Measurements from ENCODE around the gene PHLDB2.
A peak's percentile ranks its signal among the peaks of the same experiment; 100 is the strongest.

The PHLDB2 gene

GRCh38 chr3:112002096-112002971 lies 143.3 kb downstream of the PHLDB2 start:
- Histone ChIP-seq H3K9me3 (replicated peaks in 1 of 2; ENCODE audit: control insufficient read depth in 2 of 2, insufficient read depth in 1 of 2, low read depth in 1 of 2, low read length in 2 of 2) (no peaks in the 10 kb centered on the region), H3K27me3 (ENCODE audit: control insufficient read depth in 3 of 3, insufficient read depth in 3 of 3, low read depth in 1 of 3, low read length in 3 of 3) (no peaks in the 10 kb centered on the region), H2AK5ac (ENCODE audit: low read depth, low read length) (no peak overlapping the region), H3K4me2 (ENCODE audit: insufficient read depth, low read length, poor library complexity, severe bottlenecking) (peak overlapping the region; percentile 13), H2BK15ac (ENCODE audit: low read length) (no peak overlapping the region), H3K27ac (replicated peaks; ENCODE audit: low read length) (no peak overlapping the region), H3K4ac (ENCODE audit: low read length) (no peak overlapping the region), H3K79me1 (ENCODE audit: low read depth, low read length) (peaks cover 8% of the 10 kb centered on the region), H3K18ac (ENCODE audit: low read length) (no peak overlapping the region), H3K4me1 (ENCODE audit: control insufficient read depth in 2 of 2, insufficient read depth in 1 of 2, low read depth in 1 of 2, low read length in 2 of 2) (peaks cover 32 to 49% of the 10 kb centered on the region in 2 donors), H3K4me3 (ENCODE audit: low read length in 2 of 2) (peak overlapping the region in 1 of 2 donors; percentile 97), H2BK12ac (ENCODE audit: low read length) (no peak overlapping the region), H3K23ac (ENCODE audit: low read depth, low read length, poor library complexity) (no peak overlapping the region), H4K8ac (ENCODE audit: low read depth, low read length) (no peak overlapping the region), H3K36me3 (replicated peaks in 1 of 2; ENCODE audit: control insufficient read depth in 2 of 2, insufficient read depth in 2 of 2, low read length in 2 of 2) (peaks cover 18 to 74% of the 10 kb centered on the region in 2 donors), H2BK120ac (ENCODE audit: low read depth, low read length) (no peak overlapping the region), H2AFZ (ENCODE audit: low read length) (no peak overlapping the region), H4K91ac (ENCODE audit: low read depth, low read length, poor library complexity) (no peak overlapping the region), H2BK5ac (ENCODE audit: low read length) (no peak overlapping the region), H3K9ac (ENCODE audit: low read depth, low read length, poor library complexity) (peak overlapping the region; percentile 31), H3K14ac (ENCODE audit: low read length) (no peak overlapping the region)
- DNase-seq (ENCODE audit: low spot score), result no peak
- WGBS, 2 donors (ENCODE audit: extremely low coverage in 2 of 2, insufficient read length in 2 of 2, insufficient replicate concordance in 1 of 2), result no CpG with 5 or more reads among the region's 8 CpGs

GRCh38 chr3:112003321-112004080 lies 144.4 kb downstream of the PHLDB2 start:
- H3K36me3 ChIP-seq (replicated peaks in 1 of 2; ENCODE audit: control insufficient read depth in 2 of 2, insufficient read depth in 2 of 2, low read length in 2 of 2), result peaks cover 25 to 86% of the 10 kb centered on the region in 2 donors
- WGBS, 2 donors (ENCODE audit: extremely low coverage in 2 of 2, insufficient read length in 2 of 2, insufficient replicate concordance in 1 of 2), result no CpG with 5 or more reads among the region's 4 CpGs
- peak overlapping the region in 1 of 2 donors; percentile 97 for H3K4me3 ChIP-seq (ENCODE audit: low read length in 2 of 2)
- peaks cover 32 to 45% of the 10 kb centered on the region in 2 donors for H3K4me1 ChIP-seq (ENCODE audit: control insufficient read depth in 2 of 2, insufficient read depth in 1 of 2, low read depth in 1 of 2, low read length in 2 of 2)
- H3K4me2 ChIP-seq (ENCODE audit: insufficient read depth, low read length, poor library complexity, severe bottlenecking), result no peak overlapping the region
- no peak overlapping the region for H2AFZ ChIP-seq (ENCODE audit: low read length)
- no peak overlapping the region for H3K23ac ChIP-seq (ENCODE audit: low read depth, low read length, poor library complexity)
- no peak overlapping the region for H4K8ac ChIP-seq (ENCODE audit: low read depth, low read length)
- no peak overlapping the region for H3K14ac ChIP-seq (ENCODE audit: low read length)
- no peak overlapping the region for H3K18ac ChIP-seq (ENCODE audit: low read length)
- no peak overlapping the region for H2BK12ac ChIP-seq (ENCODE audit: low read length)
- peaks cover 8% of the 10 kb centered on the region for H3K79me1 ChIP-seq (ENCODE audit: low read depth, low read length)
- DNase-seq (ENCODE audit: low spot score), result no peak
- no peak overlapping the region for H3K9ac ChIP-seq (ENCODE audit: low read depth, low read length, poor library complexity)
- H4K91ac ChIP-seq (ENCODE audit: low read depth, low read length, poor library complexity), result no peak overlapping the region
- H3K27me3 ChIP-seq (ENCODE audit: control insufficient read depth in 3 of 3, insufficient read depth in 3 of 3, low read depth in 1 of 3, low read length in 3 of 3), result no peaks in the 10 kb centered on the region
- H3K27ac ChIP-seq (replicated peaks; ENCODE audit: low read length), result no peak overlapping the region
- no peak overlapping the region for H2AK5ac ChIP-seq (ENCODE audit: low read depth, low read length)
- H2BK15ac ChIP-seq (ENCODE audit: low read length), result no peak overlapping the region
- H2BK5ac ChIP-seq (ENCODE audit: low read length), result no peak overlapping the region
- no peak overlapping the region for H2BK120ac ChIP-seq (ENCODE audit: low read depth, low read length)
- H3K9me3 ChIP-seq (replicated peaks in 1 of 2; ENCODE audit: control insufficient read depth in 2 of 2, insufficient read depth in 1 of 2, low read depth in 1 of 2, low read length in 2 of 2), result peaks cover 0 to 3% of the 10 kb centered on the region in 2 donors
- H3K4ac ChIP-seq (ENCODE audit: low read length), result no peak overlapping the region

DNA sequence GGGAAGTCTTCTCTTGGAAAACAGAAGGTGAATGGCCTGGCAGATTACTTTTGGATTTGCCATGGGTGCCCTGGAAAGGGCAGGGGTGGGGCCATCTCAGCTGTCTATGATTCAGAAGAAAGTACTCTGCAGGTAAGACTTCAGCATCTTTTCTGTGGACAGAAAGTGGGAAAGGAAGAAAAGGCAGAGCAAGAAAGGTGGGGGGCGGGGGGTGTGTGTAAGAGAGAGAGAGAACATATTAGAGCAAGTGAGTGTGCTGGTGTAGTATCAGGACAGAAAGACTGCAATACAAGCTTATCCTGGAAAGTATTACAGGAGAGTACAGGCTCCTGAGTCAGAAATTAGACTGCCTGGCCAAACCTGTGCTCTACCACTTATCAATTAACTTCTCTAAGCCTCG lies 145.1 kb downstream of the PHLDB2 start:
- Histone ChIP-seq H3K23ac (ENCODE audit: low read depth, low read length, poor library complexity) (no peak overlapping the region), H3K9ac (ENCODE audit: low read depth, low read length, poor library complexity) (no peak overlapping the region), H4K8ac (ENCODE audit: low read depth, low read length) (no peak overlapping the region), H2BK12ac (ENCODE audit: low read length) (no peak overlapping the region), H3K18ac (ENCODE audit: low read length) (no peak overlapping the region), H2BK5ac (ENCODE audit: low read length) (no peak overlapping the region), H3K27ac (replicated peaks; ENCODE audit: low read length) (no peak overlapping the region), H3K36me3 (replicated peaks in 1 of 2; ENCODE audit: control insufficient read depth in 2 of 2, insufficient read depth in 2 of 2, low read length in 2 of 2) (peaks cover 27 to 92% of the 10 kb centered on the region in 2 donors), H2AFZ (ENCODE audit: low read length) (no peak overlapping the region), H2BK120ac (ENCODE audit: low read depth, low read length) (no peak overlapping the region), H3K4me1 (ENCODE audit: control insufficient read depth in 2 of 2, insufficient read depth in 1 of 2, low read depth in 1 of 2, low read length in 2 of 2) (peaks cover 32 to 47% of the 10 kb centered on the region in 2 donors), H3K4me2 (ENCODE audit: insufficient read depth, low read length, poor library complexity, severe bottlenecking) (no peak overlapping the region), H3K27me3 (ENCODE audit: control insufficient read depth in 3 of 3, insufficient read depth in 3 of 3, low read depth in 1 of 3, low read length in 3 of 3) (no peaks in the 10 kb centered on the region), H4K91ac (ENCODE audit: low read depth, low read length, poor library complexity) (no peak overlapping the region), H3K4ac (ENCODE audit: low read length) (no peak overlapping the region), H3K9me3 (replicated peaks in 1 of 2; ENCODE audit: control insufficient read depth in 2 of 2, insufficient read depth in 1 of 2, low read depth in 1 of 2, low read length in 2 of 2) (peaks cover 0 to 3% of the 10 kb centered on the region in 2 donors), H2BK15ac (ENCODE audit: low read length) (no peak overlapping the region), H3K4me3 (ENCODE audit: low read length in 2 of 2) (no peak overlapping the region), H2AK5ac (ENCODE audit: low read depth, low read length) (no peak overlapping the region), H3K79me1 (ENCODE audit: low read depth, low read length) (peaks cover 8% of the 10 kb centered on the region), H3K14ac (ENCODE audit: low read length) (no peak overlapping the region)
- no peak for DNase-seq (ENCODE audit: low spot score)
- WGBS, 2 donors (ENCODE audit: extremely low coverage in 2 of 2, insufficient read length in 2 of 2, insufficient replicate concordance in 1 of 2), result no CpG with 5 or more reads among the region's 2 CpGs

DNA sequence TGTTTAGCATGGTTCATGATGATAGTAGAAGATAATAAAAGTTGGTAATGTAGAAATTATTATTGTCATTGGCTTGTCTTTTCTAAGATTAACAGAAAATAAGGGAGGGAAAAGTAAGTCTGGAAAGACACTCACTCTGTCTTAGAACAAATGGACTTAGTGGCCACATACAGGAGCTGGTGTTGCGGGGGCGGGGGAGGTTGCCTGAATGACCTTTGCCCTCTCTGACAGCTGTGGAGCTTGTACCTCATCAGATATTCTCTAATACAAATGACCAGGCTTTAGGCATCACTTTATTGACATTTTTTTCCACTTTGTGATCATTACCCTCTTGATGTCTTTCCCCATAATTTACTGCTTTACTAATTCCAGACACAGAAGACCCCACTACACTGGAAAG lies 145.6 kb downstream of the PHLDB2 start:
- Histone ChIP-seq H3K4me3 (ENCODE audit: low read length in 2 of 2) (no peak overlapping the region), H3K27ac (replicated peaks; ENCODE audit: low read length) (no peak overlapping the region), H3K79me1 (ENCODE audit: low read depth, low read length) (peaks cover 8% of the 10 kb centered on the region), H2BK12ac (ENCODE audit: low read length) (no peak overlapping the region), H3K4ac (ENCODE audit: low read length) (no peak overlapping the region), H2AK5ac (ENCODE audit: low read depth, low read length) (no peak overlapping the region), H3K4me1 (ENCODE audit: control insufficient read depth in 2 of 2, insufficient read depth in 1 of 2, low read depth in 1 of 2, low read length in 2 of 2) (peaks cover 32 to 47% of the 10 kb centered on the region in 2 donors), H4K8ac (ENCODE audit: low read depth, low read length) (no peak overlapping the region), H3K36me3 (replicated peaks in 1 of 2; ENCODE audit: control insufficient read depth in 2 of 2, insufficient read depth in 2 of 2, low read length in 2 of 2) (peaks cover 29 to 97% of the 10 kb centered on the region in 2 donors), H3K27me3 (ENCODE audit: control insufficient read depth in 3 of 3, insufficient read depth in 3 of 3, low read depth in 1 of 3, low read length in 3 of 3) (no peaks in the 10 kb centered on the region), H3K23ac (ENCODE audit: low read depth, low read length, poor library complexity) (no peak overlapping the region), H2AFZ (ENCODE audit: low read length) (no peak overlapping the region), H2BK5ac (ENCODE audit: low read length) (no peak overlapping the region), H3K9ac (ENCODE audit: low read depth, low read length, poor library complexity) (no peak overlapping the region), H2BK120ac (ENCODE audit: low read depth, low read length) (no peak overlapping the region), H3K4me2 (ENCODE audit: insufficient read depth, low read length, poor library complexity, severe bottlenecking) (no peak overlapping the region), H3K18ac (ENCODE audit: low read length) (no peak overlapping the region), H4K91ac (ENCODE audit: low read depth, low read length, poor library complexity) (no peak overlapping the region), H2BK15ac (ENCODE audit: low read length) (no peak overlapping the region), H3K14ac (ENCODE audit: low read length) (no peak overlapping the region), H3K9me3 (replicated peaks in 1 of 2; ENCODE audit: control insufficient read depth in 2 of 2, insufficient read depth in 1 of 2, low read depth in 1 of 2, low read length in 2 of 2) (peaks cover 0 to 3% of the 10 kb centered on the region in 2 donors)
- no peak for DNase-seq (ENCODE audit: low spot score)
- WGBS, 2 donors (ENCODE audit: extremely low coverage in 2 of 2, insufficient read length in 2 of 2, insufficient replicate concordance in 1 of 2), result no CpG with 5 or more reads among the region's 2 CpGs
